GM21723 (cell line): Measurements from ENCODE around the gene EIF2S1.

Experiments
- ATAC-seq: cut with Tn5 transposase; IDR thresholded peaks from one replicate; pipeline ENCODE4 v1.9.1; 2021; ENCODE audit warnings: mild to moderate bottlenecking, moderate library complexity; ENCODE audit not compliant: unreplicated experiment

The EIF2S1 gene

DNA sequence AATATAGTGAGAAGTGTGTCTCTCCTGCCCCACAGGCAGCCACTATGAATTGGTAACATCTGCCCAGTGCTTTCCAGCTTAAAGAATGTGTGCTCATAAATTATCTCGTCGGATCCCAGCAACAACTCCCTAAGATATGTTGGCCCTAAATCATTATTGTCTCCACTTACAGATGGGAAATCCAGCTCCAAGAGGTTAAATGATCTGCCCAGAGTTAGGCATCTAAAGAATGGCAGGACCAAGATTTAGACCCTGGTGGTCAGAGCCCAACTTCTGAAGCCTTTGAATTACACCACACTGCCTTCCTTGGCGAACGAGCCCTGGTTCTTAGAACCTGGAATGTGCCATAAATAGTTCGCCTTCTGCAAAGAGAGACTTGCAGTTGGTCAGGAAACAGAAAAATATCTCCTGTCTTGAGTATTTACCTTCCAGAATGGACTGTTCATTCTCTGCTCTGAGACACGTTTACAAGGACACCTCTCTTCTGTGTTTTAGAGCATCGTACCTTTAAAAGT, 72.0 kb downstream of the EIF2S1 start:
- ATAC-seq = no peak

DNA sequence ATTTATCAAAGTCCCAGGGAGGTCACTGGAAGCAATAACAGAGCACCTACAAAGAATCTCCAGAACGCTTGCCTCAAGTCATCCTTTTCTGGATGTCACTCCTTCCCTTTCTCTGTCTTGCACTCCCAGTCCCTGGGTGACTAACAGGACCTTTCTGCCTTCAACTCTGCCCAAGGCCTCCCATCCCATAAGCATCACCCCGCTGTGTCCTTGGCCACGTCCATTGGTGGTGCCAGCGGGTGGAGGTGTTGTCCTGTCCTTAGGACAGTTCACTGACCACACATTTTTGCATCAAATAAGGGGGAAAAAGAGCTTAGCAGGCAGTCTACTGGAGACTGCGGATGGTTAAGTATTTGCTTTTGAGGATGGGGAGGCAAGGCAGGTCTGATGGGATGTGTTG, 75.5 kb downstream of the EIF2S1 start:
- no peak for ATAC-seq
